Osteocyte (in vitro differentiated cells): Measurements from ENCODE around the gene PRM3. TPM values are rescaled to one million over a fixed set of nuclear protein-coding genes. Genes with fewer than 3 reads are reported as not detected.

ENCODE experiments used
- DNase-seq: peaks from one replicate; pipeline ENCODE4 v3.0.0; 2021; ENCODE audit warnings: mixed read lengths; ENCODE audit not compliant: unreplicated experiment; ENCODE audit errors: extremely low spot score
- H3K27ac Mint-ChIP-seq: one replicate; pipeline ENCODE4 v1.8.0; 2021; ENCODE audit warnings: mild to moderate bottlenecking, mixed read lengths; ENCODE audit not compliant: unreplicated experiment
- H3K27me3 Mint-ChIP-seq: one replicate; pipeline ENCODE4 v1.8.0; 2021; ENCODE audit warnings: mixed read lengths; ENCODE audit not compliant: unreplicated experiment
- H3K36me3 Mint-ChIP-seq: one replicate; pipeline ENCODE4 v1.8.0; 2021; ENCODE audit warnings: mixed read lengths; ENCODE audit not compliant: unreplicated experiment
- H3K4me1 Mint-ChIP-seq: one replicate; pipeline ENCODE4 v1.8.0; 2021; ENCODE audit warnings: mixed read lengths; ENCODE audit not compliant: unreplicated experiment
- H3K4me3 Mint-ChIP-seq: one replicate; pipeline ENCODE4 v1.8.0; 2021; ENCODE audit warnings: mild to moderate bottlenecking, moderate library complexity, mixed read lengths; ENCODE audit not compliant: unreplicated experiment
- H3K9me3 Mint-ChIP-seq: one replicate; pipeline ENCODE4 v1.8.0; 2021; ENCODE audit warnings: mixed read lengths; ENCODE audit not compliant: unreplicated experiment
- CTCF ChIP-seq: fragments of 200-600 bp; sonication (generic); IDR thresholded peaks from 2 replicates; pipeline ENCODE4 v1.5.0; 2021; ENCODE audit warnings: antibody characterized with exemption, mild to moderate bottlenecking, moderate library complexity
- total RNA-seq: library from RNA; stranded (reverse); gene quantifications from 2 replicates; pipeline ENCODE4 v1.2.1, GENCODE V29; 2021

The PRM3 gene
- total RNA-seq, 1 donor from 2014 or later: not detected

DNA sequence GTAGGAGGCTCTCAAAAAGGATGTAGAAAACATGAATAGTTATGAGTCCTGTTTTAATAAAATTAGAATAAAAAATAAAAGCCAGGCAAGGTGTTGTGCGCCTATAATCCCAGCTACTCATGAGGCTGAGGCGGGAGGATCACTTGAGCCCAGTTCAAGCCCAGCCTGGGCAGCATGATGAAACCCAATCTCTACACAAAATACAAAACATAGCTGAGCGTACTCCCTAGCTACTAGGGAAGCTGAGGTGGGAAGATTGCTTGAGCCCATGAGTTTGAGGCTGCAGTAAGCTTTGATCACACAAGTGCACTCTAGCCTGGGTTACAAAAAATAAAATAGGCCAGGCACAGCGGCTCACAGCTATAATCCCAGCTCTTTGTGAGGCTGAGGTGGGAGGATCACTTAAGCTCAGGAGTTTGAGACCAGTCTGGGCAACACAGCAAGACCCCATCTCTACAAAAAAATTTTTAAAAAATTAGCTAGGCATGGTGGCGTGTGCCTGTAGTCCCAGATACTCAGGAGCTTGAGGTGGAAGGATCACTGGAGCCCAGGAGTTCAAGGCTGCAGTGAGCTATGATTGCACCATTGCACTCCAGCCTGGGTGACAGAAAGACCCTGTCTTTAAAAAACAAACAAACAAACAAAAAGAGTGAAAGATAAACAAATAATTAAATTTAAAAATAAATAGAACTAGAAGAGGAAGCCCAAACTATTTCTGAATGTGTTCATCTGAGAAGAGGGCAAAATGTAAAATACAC lies 24.9 kb upstream of the PRM3 start:
- H3K4me3 Mint-ChIP-seq: no peak overlapping the region
- no peak for DNase-seq
- no peak for TF ChIP-seq CTCF
- no peaks in the 10 kb centered on the region for H3K9me3 Mint-ChIP-seq
- no peak overlapping the region for H3K27ac Mint-ChIP-seq
- H3K4me1 Mint-ChIP-seq: peaks cover 21% of the 10 kb centered on the region
- no peaks in the 10 kb centered on the region for H3K36me3 Mint-ChIP-seq
- H3K27me3 Mint-ChIP-seq: no peaks in the 10 kb centered on the region

DNA sequence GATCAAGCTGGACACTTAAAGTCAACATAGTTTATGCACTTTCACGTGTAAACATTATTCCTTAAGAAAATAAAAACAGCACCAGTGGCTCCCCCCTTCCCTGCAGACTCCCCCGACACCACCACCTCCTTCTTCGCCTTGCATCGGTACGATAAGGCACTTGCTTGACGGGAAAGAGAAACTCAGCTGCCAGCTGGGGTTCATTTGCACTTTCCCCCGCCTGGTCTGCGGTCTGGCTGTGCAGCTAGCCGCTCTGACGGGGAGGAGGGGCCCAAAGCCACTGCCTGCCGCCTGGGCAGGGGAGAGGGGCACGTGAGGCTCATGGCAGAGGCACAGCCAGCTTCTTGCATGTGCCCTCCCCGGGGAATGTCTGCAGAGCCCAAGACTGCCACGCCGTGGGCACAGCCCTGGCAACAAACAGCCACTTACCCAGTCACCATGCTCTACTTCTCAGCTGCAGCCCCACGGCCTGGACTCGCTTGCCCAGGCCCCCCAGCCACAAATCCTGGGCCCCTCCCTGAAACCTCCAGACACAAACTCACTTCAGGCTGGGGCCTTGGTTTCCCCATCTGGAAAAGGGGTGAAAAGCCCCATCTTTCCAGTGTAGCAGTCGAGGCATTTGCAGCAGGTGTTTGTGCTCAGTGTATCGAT lies 24.2 kb upstream of the PRM3 start:
- Mint-ChIP-seq H3K27ac (peak overlapping the region; percentile 34), H3K27me3 (peaks cover 4% of the 10 kb centered on the region), H3K9me3 (no peaks in the 10 kb centered on the region), H3K36me3 (no peaks in the 10 kb centered on the region), H3K4me3 (peak overlapping the region; percentile 35), H3K4me1 (peaks cover 20% of the 10 kb centered on the region)
- peak; percentile 28 for TF ChIP-seq CTCF
- DNase-seq: peak; percentile 89

DNA sequence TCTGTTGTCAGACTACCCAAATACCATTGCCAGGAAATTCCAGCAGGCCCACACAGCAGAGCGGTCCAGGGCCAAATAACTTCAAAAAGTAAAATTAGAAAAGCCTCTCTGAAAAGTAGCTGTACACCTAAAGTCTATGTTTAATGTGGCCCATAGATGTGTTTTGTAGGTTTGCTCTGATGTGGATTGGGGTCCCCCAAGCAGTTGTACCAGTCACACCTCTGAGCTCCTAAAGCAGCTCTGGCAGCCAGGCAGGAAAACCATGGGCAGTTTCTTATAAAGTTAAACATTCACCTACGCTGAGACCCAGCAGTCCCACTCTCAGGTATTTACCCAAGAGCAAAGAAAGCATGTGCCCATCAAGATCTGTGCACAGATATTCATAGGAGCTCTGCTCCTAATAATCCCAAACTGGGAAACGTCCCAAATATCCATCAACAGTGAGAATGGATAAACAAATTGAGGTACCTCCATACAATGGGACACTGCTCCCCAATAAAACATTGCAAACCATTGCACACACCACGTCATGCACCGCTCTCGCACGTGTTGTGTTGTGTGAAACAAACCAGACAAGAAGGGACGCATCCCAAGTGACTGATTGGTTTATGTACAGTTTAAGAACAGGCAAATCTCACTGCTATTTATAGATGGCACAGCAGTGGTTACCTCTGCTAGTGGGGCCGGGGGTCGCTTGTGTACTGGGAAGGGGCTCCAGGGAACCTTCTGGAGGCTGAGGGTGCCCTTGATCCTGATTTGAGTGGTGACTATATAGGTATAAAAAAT lies 23.5 kb upstream of the PRM3 start:
- no peaks in the 10 kb centered on the region for H3K36me3 Mint-ChIP-seq
- TF ChIP-seq CTCF: no peak
- no peak overlapping the region for H3K4me3 Mint-ChIP-seq
- peak overlapping the region; percentile 34 for H3K27ac Mint-ChIP-seq
- no peak for DNase-seq
- H3K27me3 Mint-ChIP-seq: peaks cover 4% of the 10 kb centered on the region
- no peaks in the 10 kb centered on the region for H3K9me3 Mint-ChIP-seq
- H3K4me1 Mint-ChIP-seq: peaks cover 20% of the 10 kb centered on the region

DNA sequence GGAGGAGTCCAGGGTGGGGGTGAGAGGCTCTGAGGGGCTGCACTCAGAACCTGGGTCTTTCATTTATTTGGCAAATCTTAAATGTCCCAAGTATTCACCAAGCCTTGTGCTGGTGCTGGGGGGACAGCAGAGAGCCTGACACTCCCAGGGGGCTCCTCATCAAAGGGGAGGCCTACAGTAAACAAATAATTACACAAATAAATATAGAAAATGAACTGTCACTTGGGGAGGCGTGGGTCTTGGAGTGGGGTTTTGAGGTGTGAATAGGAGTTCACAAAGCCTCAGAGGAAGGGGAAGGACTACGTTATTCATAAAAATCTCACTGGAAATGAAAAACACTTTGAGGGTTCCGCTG lies 22.9 kb upstream of the PRM3 start:
- Mint-ChIP-seq H3K4me3 (no peak overlapping the region), H3K27ac (no peak overlapping the region), H3K9me3 (no peaks in the 10 kb centered on the region), H3K4me1 (peaks cover 22% of the 10 kb centered on the region), H3K36me3 (no peaks in the 10 kb centered on the region), H3K27me3 (peaks cover 6% of the 10 kb centered on the region)
- no peak for TF ChIP-seq CTCF
- no peak for DNase-seq

DNA sequence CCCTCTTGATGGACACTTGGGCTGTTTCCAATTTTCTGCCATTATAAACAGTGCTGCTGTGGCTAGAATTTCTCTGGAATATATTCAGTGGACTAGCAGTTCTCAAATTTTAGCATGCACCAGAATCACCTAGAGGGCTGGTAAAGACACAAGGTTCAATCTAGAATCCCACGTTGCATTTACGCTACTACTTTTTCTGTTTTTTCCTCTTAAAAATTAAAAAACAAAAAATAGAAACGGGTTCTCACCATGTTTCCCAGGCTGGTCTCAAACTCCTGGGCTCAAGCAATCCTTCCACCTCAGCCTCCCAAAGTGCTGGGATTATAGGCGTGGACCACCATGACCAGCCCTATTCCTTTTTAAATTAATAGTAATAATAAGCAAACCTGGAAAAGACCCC lies 22.2 kb upstream of the PRM3 start:
- Mint-ChIP-seq H3K27ac (no peak overlapping the region), H3K36me3 (no peaks in the 10 kb centered on the region), H3K9me3 (no peaks in the 10 kb centered on the region), H3K27me3 (peaks cover 6% of the 10 kb centered on the region), H3K4me3 (no peak overlapping the region), H3K4me1 (peaks cover 24% of the 10 kb centered on the region)
- no peak for TF ChIP-seq CTCF
- no peak for DNase-seq
